ENCODE results near the gene KRTAP3-2. TPM values are rescaled to one million over a fixed set of nuclear protein-coding genes. Genes with fewer than 3 reads are reported as not detected.

KRTAP3-2 gene
- total and polyA plus RNA-seq, 7 donors = not detected

DNA sequence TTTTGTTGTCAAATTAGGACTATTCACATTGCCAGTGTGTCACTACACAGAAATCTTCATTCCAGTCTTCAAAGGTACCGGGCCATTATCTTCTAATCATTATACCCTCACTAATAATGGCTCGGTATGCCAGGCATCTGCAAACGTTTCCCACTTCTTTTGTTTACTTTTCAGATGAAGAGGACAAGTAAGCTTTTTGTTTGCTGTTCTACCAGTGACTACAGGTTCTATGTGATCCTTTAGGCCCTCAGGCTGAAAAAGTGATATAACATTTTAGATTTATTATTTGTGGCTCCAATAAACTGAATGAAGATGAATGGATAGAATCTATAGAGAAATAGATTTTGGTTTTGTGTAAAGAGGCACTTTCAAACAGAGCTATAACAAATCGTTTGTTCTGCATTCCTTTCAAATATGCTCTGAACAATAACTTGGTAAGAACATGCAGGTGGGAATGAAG, 9.6 kb upstream of the KRTAP3-2 start:
- Histone ChIP-seq H3K36me3 (ENCODE audit: insufficient read depth in 1 of 2, low read depth in 1 of 2) (no peaks in the 10 kb centered on the region), H3K9me3 (no peaks in the 10 kb centered on the region), H3K4me3 (no peak overlapping the region), H3K27ac (no peak overlapping the region), H3K27me3 (ENCODE audit: insufficient read depth in 3 of 3, low read length in 2 of 3) (peaks cover 0 to 7% (median 5%) of the 10 kb centered on the region in 3 donors), H3K4me1 (no peaks in the 10 kb centered on the region)
- intact Hi-C loops (cut with DNase I) = no loop called here
- DNase-seq = no peak
- TF ChIP-seq, protein P1, sequence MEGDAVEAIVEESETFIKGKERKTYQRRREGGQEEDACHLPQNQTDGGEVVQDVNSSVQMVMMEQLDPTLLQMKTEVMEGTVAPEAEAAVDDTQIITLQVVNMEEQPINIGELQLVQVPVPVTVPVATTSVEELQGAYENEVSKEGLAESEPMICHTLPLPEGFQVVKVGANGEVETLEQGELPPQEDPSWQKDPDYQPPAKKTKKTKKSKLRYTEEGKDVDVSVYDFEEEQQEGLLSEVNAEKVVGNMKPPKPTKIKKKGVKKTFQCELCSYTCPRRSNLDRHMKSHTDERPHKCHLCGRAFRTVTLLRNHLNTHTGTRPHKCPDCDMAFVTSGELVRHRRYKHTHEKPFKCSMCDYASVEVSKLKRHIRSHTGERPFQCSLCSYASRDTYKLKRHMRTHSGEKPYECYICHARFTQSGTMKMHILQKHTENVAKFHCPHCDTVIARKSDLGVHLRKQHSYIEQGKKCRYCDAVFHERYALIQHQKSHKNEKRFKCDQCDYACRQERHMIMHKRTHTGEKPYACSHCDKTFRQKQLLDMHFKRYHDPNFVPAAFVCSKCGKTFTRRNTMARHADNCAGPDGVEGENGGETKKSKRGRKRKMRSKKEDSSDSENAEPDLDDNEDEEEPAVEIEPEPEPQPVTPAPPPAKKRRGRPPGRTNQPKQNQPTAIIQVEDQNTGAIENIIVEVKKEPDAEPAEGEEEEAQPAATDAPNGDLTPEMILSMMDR (IDR thresholded peaks at IDR 0.05) = no peak
- WGBS, 3 donors = 60 to 72% (median 63%) methylated on average over 4 of the region's 4 CpGs
- ATAC-seq = no peak

DNA sequence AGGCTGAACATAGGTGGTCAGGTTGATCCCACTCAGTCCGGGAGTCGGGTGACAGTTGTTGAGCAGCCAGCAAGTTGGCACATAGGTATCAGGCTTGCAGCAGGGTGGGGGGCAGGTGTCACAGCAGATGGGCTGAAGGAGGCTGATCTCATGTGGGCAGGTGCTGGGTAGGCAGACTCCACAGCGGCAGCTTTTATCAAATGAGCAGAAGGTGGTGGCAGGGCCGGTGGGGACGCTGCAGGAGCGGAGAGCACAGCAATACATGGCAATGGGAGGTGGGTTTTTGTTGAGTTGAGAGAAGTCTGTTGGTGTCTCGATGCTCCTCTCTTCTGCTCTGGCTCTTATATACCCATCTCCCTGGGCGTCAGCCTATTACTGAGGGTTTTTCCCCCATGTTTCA, 9.1 kb upstream of the KRTAP3-2 start, which contains the start of gene KRTAP3-1:
KRTAP3-1 (minus strand) TSS at position 318 of the 400 bp plus-strand sequence; CDS start at position 264, 54 bp downstream.
- no peaks in the 10 kb centered on the region for H3K4me1 ChIP-seq
- intact Hi-C loops (cut with DNase I) = no loop called here
- no peak within 1 kb of the TSS for H3K4me3 ChIP-seq
- H3K27me3 ChIP-seq (ENCODE audit: insufficient read depth in 3 of 3, low read length in 2 of 3) = peaks cover 0 to 11% (median 5%) of the 10 kb centered on the region in 3 donors
- ATAC-seq (no peak), DNase-seq (no peak)
- no peak within 1 kb of the TSS for H3K27ac ChIP-seq
- TF ChIP-seq, protein P1 (IDR thresholded peaks at IDR 0.05) = no peak
- no peaks in the 10 kb centered on the region for H3K36me3 ChIP-seq (ENCODE audit: insufficient read depth in 1 of 2, low read depth in 1 of 2)
- no peaks in the 10 kb centered on the region for H3K9me3 ChIP-seq
- 81 to 88% (median 85%) methylated on average over 8 of the region's 8 CpGs for WGBS, 3 donors

DNA sequence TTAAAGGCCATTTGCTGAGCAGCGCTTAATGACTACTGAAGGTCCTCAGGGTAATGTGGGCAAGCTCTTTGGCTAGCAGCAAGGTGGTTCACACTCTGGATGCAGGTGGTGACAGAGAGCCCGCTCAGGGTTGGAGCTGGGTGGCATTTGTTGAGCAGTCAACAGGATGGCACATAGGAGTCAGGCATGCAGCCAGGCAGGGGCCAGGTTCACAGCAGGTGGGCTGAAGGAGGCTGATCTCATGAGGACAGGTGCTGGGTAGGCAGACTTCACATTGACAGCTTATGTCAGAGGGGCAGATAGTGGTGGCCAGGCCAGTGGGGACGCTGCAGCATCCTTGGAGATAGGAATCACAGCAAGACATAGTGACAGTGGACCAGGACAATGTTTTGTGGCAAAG, 4.7 kb upstream of the KRTAP3-2 start:
- no peak overlapping the region for H3K4me3 ChIP-seq
- H3K9me3 ChIP-seq = no peaks in the 10 kb centered on the region
- ATAC-seq (no peak), DNase-seq (no peak)
- TF ChIP-seq, protein P1 (IDR thresholded peaks at IDR 0.05) = no peak
- H3K27ac ChIP-seq = no peak overlapping the region
- intact Hi-C loops (cut with DNase I) = no loop called here
- H3K4me1 ChIP-seq = no peaks in the 10 kb centered on the region
- H3K36me3 ChIP-seq (ENCODE audit: insufficient read depth in 1 of 2, low read depth in 1 of 2) = no peaks in the 10 kb centered on the region
- WGBS, 3 donors = 90 to 92% (median 91%) methylated on average over 3 of the region's 3 CpGs
- H3K27me3 ChIP-seq (ENCODE audit: insufficient read depth in 3 of 3, low read length in 2 of 3) = peaks cover 4 to 16% (median 5%) of the 10 kb centered on the region in 3 donors

DNA sequence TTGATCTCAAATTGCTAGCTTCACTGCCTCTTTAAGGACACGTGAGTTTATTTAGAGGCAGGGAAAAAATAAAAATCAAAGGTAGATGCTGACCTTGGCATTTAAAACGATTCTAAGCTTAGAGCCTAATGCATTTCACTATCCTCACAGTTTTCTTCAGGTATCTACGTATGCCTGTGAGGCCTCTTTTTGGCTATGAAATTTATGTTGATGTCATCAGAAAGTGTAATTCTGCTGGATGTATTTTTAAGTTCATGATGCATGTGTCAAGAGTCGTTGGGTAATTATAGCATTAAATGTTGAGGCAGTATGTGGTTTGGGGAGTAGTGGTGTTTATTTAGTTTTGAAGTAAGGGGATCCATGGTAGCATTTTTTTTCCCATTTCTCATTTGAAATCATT, 4.2 kb upstream of the KRTAP3-2 start:
- no peak overlapping the region for H3K4me3 ChIP-seq
- H3K36me3 ChIP-seq (ENCODE audit: insufficient read depth in 1 of 2, low read depth in 1 of 2) = no peaks in the 10 kb centered on the region
- no peak overlapping the region for H3K27ac ChIP-seq
- intact Hi-C loops (cut with DNase I) = no loop called here
- peaks cover 5 to 16% (median 5%) of the 10 kb centered on the region in 3 donors for H3K27me3 ChIP-seq (ENCODE audit: insufficient read depth in 3 of 3, low read length in 2 of 3)
- TF ChIP-seq, protein P1 (IDR thresholded peaks at IDR 0.05) = no peak
- H3K4me1 ChIP-seq = no peaks in the 10 kb centered on the region
- 61 to 65% (median 62%) methylated on average over 4 of the region's 4 CpGs for WGBS, 3 donors
- DNase-seq = no peak
- no peaks in the 10 kb centered on the region for H3K9me3 ChIP-seq
- no peak for ATAC-seq

DNA sequence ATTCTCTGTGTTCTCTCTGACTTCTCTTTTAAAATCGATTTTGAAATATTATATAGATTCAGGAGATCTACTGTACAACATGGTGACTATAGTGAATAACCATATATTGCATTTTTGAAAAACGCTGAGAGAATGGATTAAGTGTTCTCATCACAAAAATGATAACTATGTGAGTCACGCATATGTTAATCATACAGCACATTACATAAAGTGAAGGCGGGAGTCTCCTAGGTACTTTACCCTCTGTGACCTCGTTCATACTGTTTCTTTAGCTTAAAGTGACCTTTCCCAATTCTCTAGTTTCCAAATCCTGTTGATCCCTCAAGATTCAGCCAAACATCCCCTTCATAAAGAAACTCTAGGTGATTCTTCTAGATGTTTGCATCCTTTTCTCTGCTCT, 3.1 kb upstream of the KRTAP3-2 start:
- Histone ChIP-seq H3K36me3 (ENCODE audit: insufficient read depth in 1 of 2, low read depth in 1 of 2) (no peaks in the 10 kb centered on the region), H3K27ac (no peak overlapping the region), H3K9me3 (no peaks in the 10 kb centered on the region), H3K27me3 (ENCODE audit: insufficient read depth in 3 of 3, low read length in 2 of 3) (peaks cover 5 to 16% (median 5%) of the 10 kb centered on the region in 3 donors), H3K4me3 (no peak overlapping the region), H3K4me1 (no peaks in the 10 kb centered on the region)
- DNase-seq (no peak), ATAC-seq (no peak)
- 39 to 45% (median 40%) methylated on average over 5 of the region's 5 CpGs for WGBS, 3 donors
- TF ChIP-seq, protein P1 (IDR thresholded peaks at IDR 0.05) = no peak
- intact Hi-C loops (cut with DNase I) = no loop called here
